Astrocyte of the cerebellum (primary cell): ENCODE data around the gene TBC1D22A.

Experiments
- DNase-seq: peaks from one replicate; pipeline ENCODE4 v3.0.0-alpha.2; 2011; ENCODE audit warnings: low read depth
- H3K4me3 ChIP-seq: 2 replicates; pipeline ENCODE4 v1.5.1; 2011; ENCODE audit warnings: mild to moderate bottlenecking, low read depth, low read length, moderate library complexity
- CTCF ChIP-seq: IDR thresholded peaks from 2 replicates; pipeline ENCODE4 v1.5.1; 2012; ENCODE audit warnings: low read length, low read depth, moderate library complexity, mild to moderate bottlenecking; ENCODE audit errors: missing control alignments
- in situ Hi-C: cut with HindIII; loops from 2 replicates; pipeline ENCODE4 v1.10.0; 2017; ENCODE audit warnings: low sequenced_read_pairs

Gene TBC1D22A

GRCh38 chr22:47055921-47056320 is 293.5 kb downstream of the TBC1D22A start:
- in situ Hi-C loops = no loop called here
- H3K4me3 ChIP-seq = no peak overlapping the region
- no peak for TF ChIP-seq CTCF
- no peak for DNase-seq

GRCh38 chr22:47056361-47056760 is 293.9 kb downstream of the TBC1D22A start:
- TF ChIP-seq CTCF = no peak
- DNase-seq = no peak
- no peak overlapping the region for H3K4me3 ChIP-seq
- in situ Hi-C loops = no loop called here

DNA sequence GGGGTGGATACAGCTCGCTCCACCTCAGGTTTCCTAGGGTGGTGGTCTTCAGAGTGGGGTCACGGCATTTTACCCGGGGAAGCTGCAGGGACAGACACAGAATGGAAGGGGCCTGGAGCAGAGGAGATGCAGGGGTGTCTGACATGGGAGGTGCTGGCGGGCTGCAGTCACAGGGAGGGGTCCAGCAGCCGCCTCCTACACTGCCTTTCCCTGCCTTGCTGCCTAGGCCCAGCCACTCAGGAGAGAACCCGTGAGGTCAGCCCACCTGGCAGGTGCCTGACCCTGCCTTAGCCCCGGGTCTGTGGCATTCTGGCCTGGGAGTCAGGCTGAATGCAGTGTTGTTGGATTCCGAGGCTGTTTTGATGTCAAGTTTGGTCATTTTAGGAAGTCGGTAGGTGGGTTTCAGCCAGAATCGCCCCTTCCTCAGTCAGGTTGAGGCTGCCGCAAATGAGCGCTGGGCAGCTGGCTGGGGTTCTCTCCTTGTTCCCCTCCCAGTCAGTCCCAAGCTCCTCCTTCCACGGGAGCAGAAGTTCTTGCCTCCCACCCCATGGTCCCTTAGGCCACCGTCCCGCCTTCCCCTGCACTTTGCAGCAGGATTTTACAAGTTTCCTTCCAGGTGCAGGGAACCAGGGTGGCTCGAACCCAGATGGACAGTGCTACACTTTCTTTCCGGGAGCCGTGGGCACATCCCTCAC is 294.5 kb downstream of the TBC1D22A start:
- DNase-seq = no peak
- in situ Hi-C loops = no loop called here
- TF ChIP-seq CTCF = no peak
- H3K4me3 ChIP-seq = no peak overlapping the region

DNA sequence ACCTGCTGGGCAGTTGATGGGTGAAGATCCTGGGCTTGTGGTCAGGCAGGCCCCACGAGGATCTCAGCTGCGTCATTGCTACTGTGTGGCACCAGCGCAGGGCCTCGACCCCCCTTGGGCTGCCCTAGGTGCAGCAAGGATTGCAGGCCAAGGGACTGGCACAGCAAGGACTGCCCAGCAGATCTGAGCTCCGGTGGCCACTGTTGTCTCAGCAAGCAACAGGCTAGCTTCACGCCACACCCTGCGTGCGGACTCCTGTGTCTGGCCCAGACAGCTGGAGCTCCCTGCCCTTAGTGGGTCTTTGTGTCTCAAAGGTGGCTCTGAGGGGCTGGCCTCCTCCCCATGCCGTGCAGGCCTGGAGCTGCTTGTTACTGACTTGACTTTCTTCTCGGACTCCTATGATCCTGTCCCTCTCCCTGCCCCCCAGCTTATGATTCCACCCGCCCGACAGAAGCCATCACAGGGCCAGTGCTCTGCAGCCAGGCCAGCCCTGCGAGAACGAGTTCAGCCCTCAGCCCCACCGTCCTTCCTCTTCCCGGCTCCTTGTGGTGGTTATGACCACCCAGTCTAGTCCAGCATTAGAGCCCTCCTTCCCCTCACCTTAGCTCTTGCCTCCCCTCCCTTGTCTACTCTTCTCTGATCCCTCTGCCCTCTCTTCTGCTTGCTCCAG is 295.6 kb downstream of the TBC1D22A start:
- DNase-seq = no peak
- in situ Hi-C loops = no loop called here
- no peak overlapping the region for H3K4me3 ChIP-seq
- TF ChIP-seq CTCF = no peak

DNA sequence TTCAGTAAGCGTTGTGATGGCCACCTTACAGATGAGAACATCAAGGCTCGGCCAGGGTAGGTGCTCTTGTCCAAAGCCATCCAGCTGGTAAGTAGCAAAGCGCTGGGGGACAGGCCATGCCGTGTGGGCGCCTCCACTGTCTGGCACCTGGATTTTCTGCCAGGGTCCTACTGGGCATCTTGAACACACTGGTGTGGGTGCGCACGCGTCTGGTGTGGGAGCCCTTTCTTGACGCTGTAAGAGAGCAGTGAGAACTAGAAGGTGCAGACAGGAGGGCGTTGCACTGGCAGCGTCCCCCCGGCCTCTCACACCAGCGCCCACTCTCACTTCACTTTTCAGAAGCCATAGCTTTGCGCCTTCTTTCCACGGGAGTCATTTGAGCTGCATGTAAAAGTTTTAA is 296.6 kb downstream of the TBC1D22A start:
- in situ Hi-C loops = no loop called here
- no peak overlapping the region for H3K4me3 ChIP-seq
- no peak for DNase-seq
- TF ChIP-seq CTCF = no peak

GRCh38 chr22:47059701-47060161 is 297.3 kb downstream of the TBC1D22A start:
- H3K4me3 ChIP-seq = no peak overlapping the region
- peak; percentile 49 for DNase-seq
- in situ Hi-C loops = no loop called here
- no peak for TF ChIP-seq CTCF
